ENCODE data around the gene MEIS1.

The MEIS1 gene

DNA sequence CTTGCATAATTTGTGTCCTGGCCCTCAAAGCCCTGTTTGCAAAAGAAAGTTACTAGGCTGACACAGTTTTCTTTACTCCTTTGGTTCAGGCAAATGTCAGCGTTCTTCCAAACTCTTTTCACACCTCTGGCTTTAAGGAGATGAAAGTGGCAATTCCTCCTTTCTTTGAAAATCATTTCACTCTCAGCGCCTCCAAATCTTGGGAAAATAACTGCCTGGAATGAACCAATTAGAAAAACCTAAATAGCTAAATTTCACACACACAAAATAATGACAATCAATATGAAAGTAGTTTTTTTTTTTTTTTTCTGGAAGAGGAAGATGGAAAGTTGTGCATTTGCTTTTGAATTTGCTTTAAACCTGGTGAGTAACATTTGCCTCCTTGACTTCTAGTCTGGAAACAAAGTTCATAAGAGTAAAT is 1.7 kb downstream of the MEIS1 start:
- peaks cover 28% of the 10 kb centered on the region for H3K4me1 Mint-ChIP-seq
- no peak overlapping the region for H3K27ac Mint-ChIP-seq
- H3K9me3 Mint-ChIP-seq = no peaks in the 10 kb centered on the region
- DNase-seq = no peak
- peaks cover 95% of the 10 kb centered on the region for H3K27me3 Mint-ChIP-seq
- no peak overlapping the region for H3K4me3 Mint-ChIP-seq
- CTCF ChIA-PET = no interaction called here
- peaks cover 5% of the 10 kb centered on the region for H3K36me3 Mint-ChIP-seq

DNA sequence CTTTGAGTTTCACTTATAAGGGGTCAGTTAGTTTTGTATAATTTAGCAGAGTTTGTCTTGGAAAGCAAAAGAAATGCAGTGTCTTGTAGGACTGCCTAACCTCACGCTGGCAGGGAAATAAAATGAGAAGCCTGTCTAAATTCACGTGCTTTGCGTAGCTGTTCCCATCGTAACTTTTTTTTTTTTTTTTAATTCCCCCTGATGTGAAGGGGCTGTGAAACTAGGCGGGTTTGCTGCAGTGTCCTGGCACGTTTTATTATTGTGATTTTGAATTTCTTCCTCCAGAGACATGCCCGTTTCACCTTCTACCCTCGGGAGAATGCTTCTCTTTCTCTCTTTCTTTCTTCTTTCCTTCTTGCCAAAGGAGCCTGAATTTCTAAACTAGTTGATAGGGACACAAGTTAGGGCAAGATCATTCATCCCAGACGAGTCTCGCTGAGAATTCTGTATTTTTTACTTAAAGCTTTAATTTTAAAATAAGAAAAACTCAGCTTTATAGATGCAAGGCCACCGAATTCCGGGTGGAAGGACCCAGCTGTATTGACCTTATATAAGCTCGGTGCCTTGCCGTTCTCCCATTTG is 2.3 kb downstream of the MEIS1 start:
- DNase-seq = no peak
- peaks cover 94% of the 10 kb centered on the region for H3K27me3 Mint-ChIP-seq
- no peak overlapping the region for H3K4me3 Mint-ChIP-seq
- peaks cover 5% of the 10 kb centered on the region for H3K36me3 Mint-ChIP-seq
- H3K27ac Mint-ChIP-seq = no peak overlapping the region
- peaks cover 28% of the 10 kb centered on the region for H3K4me1 Mint-ChIP-seq
- H3K9me3 Mint-ChIP-seq = no peaks in the 10 kb centered on the region
- CTCF ChIA-PET = no interaction called here

- H3K27me3 Mint-ChIP-seq = peaks cover 87% of the 10 kb centered on the region
- DNase-seq = no peak
- CTCF ChIA-PET = no interaction called here
These were observed 3.0 kb downstream of the MEIS1 start for GRCh38 chr2:66437691-66438497.

GRCh38 chr2:66438498-66438833 is 3.5 kb downstream of the MEIS1 start:
- Mint-ChIP-seq H3K4me1 (peaks cover 21% of the 10 kb centered on the region), H3K9me3 (no peaks in the 10 kb centered on the region), H3K27me3 (peaks cover 81% of the 10 kb centered on the region), H3K27ac (no peak overlapping the region), H3K36me3 (peaks cover 5% of the 10 kb centered on the region), H3K4me3 (no peak overlapping the region)
- CTCF ChIA-PET = no interaction called here
- no peak for DNase-seq

More at GRCh38 chr2:66437691-66438497, 3.0 kb downstream of the MEIS1 start:
- H3K9me3 Mint-ChIP-seq = no peaks in the 10 kb centered on the region
- H3K27ac Mint-ChIP-seq = no peak overlapping the region
- H3K4me1 Mint-ChIP-seq = peaks cover 24% of the 10 kb centered on the region
- peaks cover 5% of the 10 kb centered on the region for H3K36me3 Mint-ChIP-seq
- no peak overlapping the region for H3K4me3 Mint-ChIP-seq

DNA sequence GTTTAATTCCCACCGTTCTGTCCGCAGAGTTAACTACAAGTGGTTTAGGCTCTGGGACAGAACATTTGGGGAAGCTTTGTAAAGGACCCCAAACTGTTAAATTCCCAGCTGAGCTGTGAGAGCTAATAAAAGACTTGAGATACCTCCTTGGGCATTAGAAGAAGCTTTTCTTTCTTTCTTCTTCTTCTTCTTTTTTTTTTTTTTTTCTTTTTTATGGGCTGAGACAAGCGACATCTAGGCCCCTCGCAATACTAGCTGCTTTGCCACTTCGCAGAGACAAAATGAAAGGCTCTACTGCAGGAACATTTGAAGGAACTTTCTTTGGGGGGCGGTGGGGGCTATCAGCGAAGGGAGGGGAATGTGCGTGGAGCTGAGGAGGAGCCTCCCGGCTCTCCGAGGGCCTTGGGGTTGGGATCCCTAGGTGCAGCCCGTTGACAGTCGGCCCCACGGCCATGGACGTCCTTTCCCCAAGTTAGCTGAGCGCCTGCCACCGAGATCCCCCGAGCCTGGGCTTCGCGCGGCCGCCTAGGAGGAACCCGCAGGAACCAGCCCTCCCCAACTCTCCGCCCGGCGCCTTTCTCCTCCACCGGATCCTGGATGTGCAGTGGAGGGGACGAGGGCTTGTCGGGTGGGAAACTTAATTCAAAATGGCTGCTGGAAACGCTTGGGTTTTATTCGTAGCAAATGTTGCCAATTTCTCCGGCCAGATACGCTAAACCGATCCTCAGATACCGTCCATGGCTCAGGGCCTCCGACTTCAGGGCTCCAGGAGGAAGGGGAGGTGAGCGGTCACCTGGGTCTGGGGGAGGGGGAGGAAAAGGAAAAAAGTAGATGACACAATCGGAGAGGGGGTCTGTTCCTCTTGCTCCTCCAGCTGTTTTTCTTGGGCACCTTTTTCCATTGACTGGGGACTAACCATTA is 4.2 kb downstream of the MEIS1 start:
- H3K36me3 Mint-ChIP-seq = peaks cover 5% of the 10 kb centered on the region
- H3K27ac Mint-ChIP-seq = peak overlapping the region; percentile 68
- no peak for DNase-seq
- no peak overlapping the region for H3K4me3 Mint-ChIP-seq
- peaks cover 81% of the 10 kb centered on the region for H3K27me3 Mint-ChIP-seq
- CTCF ChIA-PET = interaction anchor here (0.6 kb wide), 1 partner anchor 10 kb away, joined by 3 read pairs; no protein-coding TSS in a partner anchor
- no peaks in the 10 kb centered on the region for H3K9me3 Mint-ChIP-seq
- H3K4me1 Mint-ChIP-seq = peaks cover 16% of the 10 kb centered on the region

DNA sequence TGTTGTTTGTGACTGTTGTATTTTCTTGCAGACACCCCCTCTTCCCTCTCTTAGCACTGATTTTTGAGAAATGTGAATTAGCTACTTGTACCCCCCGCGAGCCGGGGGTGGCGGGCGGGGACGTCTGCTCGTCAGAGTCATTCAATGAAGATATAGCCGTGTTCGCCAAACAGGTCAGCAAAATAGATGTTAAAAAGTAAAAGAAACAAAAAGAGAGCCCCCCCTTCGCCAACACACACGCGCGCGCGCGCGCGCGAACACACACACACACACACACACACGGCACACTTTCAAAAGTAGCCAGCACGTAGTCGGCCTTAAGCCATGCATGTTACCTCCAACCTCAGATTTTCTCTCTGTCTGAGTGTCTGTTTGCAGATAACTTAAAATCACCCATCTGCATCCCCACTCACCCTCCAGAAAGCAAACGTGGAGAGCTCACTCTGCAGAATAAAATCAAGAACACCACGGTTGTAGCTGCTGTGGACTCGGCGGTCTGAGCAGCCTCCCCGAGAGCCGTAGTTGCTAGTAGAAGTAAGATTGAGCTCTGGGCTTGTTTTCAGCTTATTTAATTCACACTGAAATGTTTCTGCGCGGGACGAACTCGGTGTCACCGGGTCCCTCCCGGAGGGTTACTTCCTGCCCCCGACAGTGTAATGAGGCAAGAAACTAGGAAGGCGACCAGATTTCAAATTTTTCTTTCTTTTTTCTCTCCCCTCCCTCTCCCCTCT is 5.1 kb downstream of the MEIS1 start:
- CTCF ChIA-PET = no interaction called here
- H3K4me3 Mint-ChIP-seq = no peak overlapping the region

GRCh38 chr2:66440708-66441497 is 6.0 kb downstream of the MEIS1 start:
- peaks cover 80% of the 10 kb centered on the region for H3K27me3 Mint-ChIP-seq
- peaks cover 3% of the 10 kb centered on the region for H3K4me1 Mint-ChIP-seq
- no peak overlapping the region for H3K4me3 Mint-ChIP-seq
- H3K27ac Mint-ChIP-seq = no peak overlapping the region
- CTCF ChIA-PET = no interaction called here
- H3K36me3 Mint-ChIP-seq = no peaks in the 10 kb centered on the region
- no peaks in the 10 kb centered on the region for H3K9me3 Mint-ChIP-seq
- DNase-seq = no peak

More for the DNA sequence above, 5.1 kb downstream of the MEIS1 start:
- peak overlapping the region; percentile 68 for H3K27ac Mint-ChIP-seq
- H3K27me3 Mint-ChIP-seq = peaks cover 80% of the 10 kb centered on the region
- DNase-seq = no peak
- peaks cover 8% of the 10 kb centered on the region for H3K4me1 Mint-ChIP-seq
- H3K36me3 Mint-ChIP-seq = peaks cover 3% of the 10 kb centered on the region
- no peaks in the 10 kb centered on the region for H3K9me3 Mint-ChIP-seq

GRCh38 chr2:66441581-66442320 is 6.8 kb downstream of the MEIS1 start:
- H3K9me3 Mint-ChIP-seq = no peaks in the 10 kb centered on the region
- no peak overlapping the region for H3K4me3 Mint-ChIP-seq
- DNase-seq = no peak

DNA sequence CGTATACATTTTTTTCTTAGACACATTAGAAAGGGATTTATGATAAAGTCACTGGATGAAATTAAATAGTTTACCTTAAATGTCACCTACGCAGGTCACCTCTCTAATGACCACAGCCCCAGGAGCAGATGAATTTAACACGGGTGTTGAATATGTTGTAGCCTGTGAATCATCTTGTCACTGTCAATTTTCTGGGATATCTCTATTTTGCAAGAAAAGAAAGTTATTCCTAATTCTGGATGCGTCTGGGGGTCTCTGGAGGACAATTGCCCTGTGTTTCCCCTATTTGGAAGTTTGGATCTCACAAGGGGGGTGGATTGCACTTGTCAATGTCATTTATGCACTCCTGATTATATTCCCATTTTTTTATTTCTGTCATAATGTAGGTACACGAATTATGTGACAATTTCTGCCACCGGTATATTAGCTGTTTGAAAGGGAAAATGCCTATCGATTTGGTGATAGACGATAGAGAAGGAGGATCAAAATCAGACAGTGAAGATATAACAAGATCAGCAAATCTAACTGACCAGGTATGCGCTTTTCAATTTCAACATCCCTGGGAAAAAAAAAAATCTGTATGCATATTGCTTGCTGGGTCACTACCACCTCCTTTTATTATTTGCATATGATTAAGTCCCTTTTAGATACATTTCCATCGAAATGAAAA is 7.7 kb downstream of the MEIS1 start:
- Mint-ChIP-seq H3K36me3 (no peaks in the 10 kb centered on the region), H3K27ac (no peak overlapping the region), H3K4me1 (peaks cover 3% of the 10 kb centered on the region), H3K27me3 (peaks cover 77% of the 10 kb centered on the region), H3K4me3 (no peak overlapping the region), H3K9me3 (no peaks in the 10 kb centered on the region)
- CTCF ChIA-PET = no interaction called here
- no peak for DNase-seq

More at GRCh38 chr2:66441581-66442320, 6.8 kb downstream of the MEIS1 start:
- Mint-ChIP-seq H3K36me3 (no peaks in the 10 kb centered on the region), H3K27me3 (peaks cover 83% of the 10 kb centered on the region), H3K4me1 (peaks cover 3% of the 10 kb centered on the region), H3K27ac (no peak overlapping the region)
- CTCF ChIA-PET = no interaction called here

DNA sequence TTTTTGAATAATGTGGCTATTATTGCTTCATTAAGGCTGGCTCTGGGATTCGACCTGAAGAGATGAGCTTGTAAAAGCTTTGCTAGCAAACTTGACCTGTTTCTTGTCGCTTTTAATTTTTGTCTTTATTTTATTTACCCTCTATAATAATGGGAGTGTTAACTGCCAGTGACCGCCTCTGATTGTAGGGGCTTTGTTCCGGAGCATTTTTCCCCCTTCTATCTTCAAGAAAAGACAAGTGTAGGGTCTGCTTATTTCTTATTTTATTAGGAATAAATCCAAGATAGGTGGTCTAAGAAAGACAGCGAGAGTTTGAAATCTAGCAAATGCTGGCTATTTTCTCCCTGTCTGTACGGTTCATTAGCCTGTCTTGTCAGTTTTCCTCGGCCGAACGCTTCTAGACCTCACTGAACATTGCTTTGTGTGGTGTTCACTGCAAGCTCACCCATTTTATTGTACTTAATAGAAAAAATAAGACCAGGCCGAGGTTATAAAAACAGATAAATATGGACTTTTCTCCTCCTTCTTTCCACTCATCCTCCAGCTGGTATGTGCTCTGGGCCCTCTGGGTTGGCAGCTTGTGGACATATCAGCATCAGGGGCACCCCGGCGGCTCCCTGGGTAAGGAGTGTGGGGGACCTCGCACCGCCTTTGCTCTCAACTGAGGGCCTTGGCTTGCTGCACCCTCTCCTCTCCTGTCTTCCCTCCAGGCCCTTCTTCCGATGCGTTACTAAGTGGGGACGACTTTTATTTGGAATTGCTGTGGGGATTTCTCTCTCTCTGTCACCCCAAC is 8.5 kb downstream of the MEIS1 start:
- Mint-ChIP-seq H3K27me3 (peaks cover 70% of the 10 kb centered on the region), H3K4me3 (no peak overlapping the region), H3K9me3 (no peaks in the 10 kb centered on the region), H3K36me3 (no peaks in the 10 kb centered on the region), H3K4me1 (peaks cover 3% of the 10 kb centered on the region), H3K27ac (no peak overlapping the region)
- CTCF ChIA-PET = no interaction called here
- no peak for DNase-seq

DNA sequence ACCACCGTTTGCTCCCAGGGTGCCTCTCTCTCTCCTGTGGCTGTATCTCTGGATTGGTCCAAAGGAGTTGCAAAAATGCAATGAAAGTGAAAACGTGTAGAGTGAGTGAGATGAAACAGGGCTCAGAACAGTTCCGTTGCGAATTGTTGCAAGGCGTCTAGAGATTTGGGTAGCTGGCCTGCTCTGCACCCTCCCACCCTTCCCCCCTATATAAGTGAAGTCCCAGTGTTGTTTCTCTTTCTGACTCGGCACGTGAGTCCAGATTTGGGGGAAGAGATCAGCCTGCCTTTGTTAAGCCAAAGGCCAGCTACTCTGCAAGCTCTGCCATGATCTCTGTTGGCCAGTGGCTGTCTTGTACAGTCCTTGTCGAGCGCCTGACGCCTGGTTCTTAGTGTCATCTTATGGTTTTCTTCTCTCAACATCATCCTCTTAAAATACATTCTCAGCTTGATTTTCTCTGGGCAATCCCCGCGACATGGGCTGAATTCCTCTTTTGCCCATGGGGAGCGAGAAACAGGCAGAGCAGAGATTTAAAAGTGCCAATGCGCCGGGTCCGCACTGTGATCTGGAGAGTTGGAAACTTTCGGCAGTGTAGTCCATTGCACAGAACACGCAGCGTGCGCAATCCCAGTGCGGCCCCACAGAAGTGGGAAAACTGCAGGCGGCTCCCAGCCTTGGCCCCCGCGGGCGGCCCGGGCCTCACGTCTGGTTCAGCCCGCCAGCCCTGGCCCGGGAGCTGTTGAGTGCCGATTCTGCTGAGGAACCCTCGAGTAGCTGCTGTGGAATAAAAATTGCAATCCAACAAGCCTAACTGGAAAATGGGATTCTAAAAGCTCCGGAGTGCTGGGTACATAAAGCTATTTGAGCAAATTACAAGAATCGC is 9.3 kb downstream of the MEIS1 start:
- Mint-ChIP-seq H3K36me3 (no peaks in the 10 kb centered on the region), H3K4me1 (peaks cover 3% of the 10 kb centered on the region), H3K27me3 (peaks cover 61% of the 10 kb centered on the region), H3K4me3 (no peak overlapping the region), H3K27ac (no peak overlapping the region), H3K9me3 (no peaks in the 10 kb centered on the region)
- DNase-seq = no peak
- CTCF ChIA-PET = no interaction called here

Measured in activated naive CD4-positive, alpha-beta T cell treated with anti-CD3 and anti-CD28 coated beads, Interleukin-2, amount 10 ng/mL, durations not matched to agents 7 days and 5 days (primary cell).